Ishikawa (cell line): ENCODE results near the gene PRR4.

ENCODE experiments used
- CEBPB ChIP-seq: IDR thresholded peaks from 2 replicates; pipeline ENCODE4 v1.6.1; 2012
- CREB1 ChIP-seq: IDR thresholded peaks from 2 replicates; pipeline ENCODE4 v1.6.1; 2012; ENCODE audit warnings: low read depth
- EGR1 ChIP-seq: IDR thresholded peaks from 2 replicates; pipeline ENCODE4 v1.6.1; 2012
- EP300 ChIP-seq: IDR thresholded peaks from 2 replicates; pipeline ENCODE4 v1.6.1; 2012; ENCODE audit warnings: borderline replicate concordance
- FOXM1 ChIP-seq: IDR thresholded peaks from 2 replicates; pipeline ENCODE4 v1.6.1; 2012; ENCODE audit warnings: low read depth, borderline replicate concordance
- NFIC ChIP-seq: IDR thresholded peaks from 2 replicates; pipeline ENCODE4 v1.6.1; 2012
- RAD21 ChIP-seq: IDR thresholded peaks from 2 replicates; pipeline ENCODE4 v1.6.1; 2012; ENCODE audit warnings: low read depth
- REST ChIP-seq: IDR thresholded peaks from 2 replicates; pipeline ENCODE4 v1.6.1; 2012; ENCODE audit warnings: low read depth, mild to moderate bottlenecking
- TAF1 ChIP-seq: IDR thresholded peaks from 2 replicates; pipeline ENCODE4 v1.6.1; 2012; ENCODE audit warnings: low read depth, mild to moderate bottlenecking
- TCF12 ChIP-seq: IDR thresholded peaks from 2 replicates; pipeline ENCODE4 v1.6.1; 2012; ENCODE audit warnings: low read depth
- TEAD4 ChIP-seq: IDR thresholded peaks from 2 replicates; pipeline ENCODE4 v1.6.1; 2012
- USF1 ChIP-seq: IDR thresholded peaks from 2 replicates; pipeline ENCODE4 v1.6.1; 2012
- YY1 ChIP-seq: IDR thresholded peaks from 2 replicates; pipeline ENCODE4 v1.6.1; 2012; ENCODE audit warnings: low read depth
- ZBTB7A ChIP-seq: IDR thresholded peaks from 2 replicates; pipeline ENCODE4 v1.6.1; 2012; ENCODE audit warnings: low read depth
- TF ChIP-seq, protein P1 (sequence below): IDR thresholded peaks from 2 replicates; pipeline ENCODE4 v1.6.1; 2012

Gene PRR4

GRCh38 chr12:10873378-10873777, 24.1 kb upstream of the PRR4 start:
- no peak for TF ChIP-seq TCF12
- TF ChIP-seq, protein P1, sequence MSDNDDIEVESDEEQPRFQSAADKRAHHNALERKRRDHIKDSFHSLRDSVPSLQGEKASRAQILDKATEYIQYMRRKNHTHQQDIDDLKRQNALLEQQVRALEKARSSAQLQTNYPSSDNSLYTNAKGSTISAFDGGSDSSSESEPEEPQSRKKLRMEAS: no peak; the same call in 1 of the 2 replicates
- TF ChIP-seq USF1: no peak
- TF ChIP-seq FOXM1: no peak
- no peak for TF ChIP-seq TAF1
- TF ChIP-seq REST: no peak
- 0 out of 2 replicates have a peak, but pooled peaks have one; percentile 44 for TF ChIP-seq CEBPB
- peak; percentile 69 for TF ChIP-seq NFIC
- TF ChIP-seq TEAD4: peak; percentile 78
- TF ChIP-seq EGR1: no peak
- TF ChIP-seq CREB1: no peak
- TF ChIP-seq YY1: peak; percentile 48; the same call in 1 of the 2 replicates
- TF ChIP-seq EP300: no peak
- TF ChIP-seq RAD21: 0 out of 2 replicates have a peak, but pooled peaks have one; percentile 10
- no peak for TF ChIP-seq ZBTB7A

DNA sequence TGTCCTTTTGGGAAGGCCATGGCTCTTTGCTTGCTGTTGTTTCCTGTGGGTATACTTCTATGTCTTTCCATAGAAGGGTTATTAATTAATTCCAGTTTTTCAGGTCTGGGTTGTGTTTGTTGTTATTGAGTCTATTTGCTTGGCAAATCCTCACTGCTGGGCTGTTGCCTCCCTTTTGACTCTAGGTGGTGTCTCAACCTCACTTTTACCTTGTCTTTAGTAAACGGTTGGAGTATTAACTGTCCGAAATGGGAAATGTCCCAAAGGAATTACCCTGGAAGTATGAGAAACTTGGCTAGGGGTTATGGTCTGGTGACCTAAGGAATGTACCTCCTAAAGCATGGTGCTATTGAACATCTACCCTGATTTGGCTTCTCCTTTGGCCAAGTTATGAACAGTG, 18.1 kb upstream of the PRR4 start:
- TF ChIP-seq RAD21 (peak; percentile 64), USF1 (no peak), ZBTB7A (no peak), CREB1 (no peak), YY1 (no peak), EP300 (no peak)

DNA sequence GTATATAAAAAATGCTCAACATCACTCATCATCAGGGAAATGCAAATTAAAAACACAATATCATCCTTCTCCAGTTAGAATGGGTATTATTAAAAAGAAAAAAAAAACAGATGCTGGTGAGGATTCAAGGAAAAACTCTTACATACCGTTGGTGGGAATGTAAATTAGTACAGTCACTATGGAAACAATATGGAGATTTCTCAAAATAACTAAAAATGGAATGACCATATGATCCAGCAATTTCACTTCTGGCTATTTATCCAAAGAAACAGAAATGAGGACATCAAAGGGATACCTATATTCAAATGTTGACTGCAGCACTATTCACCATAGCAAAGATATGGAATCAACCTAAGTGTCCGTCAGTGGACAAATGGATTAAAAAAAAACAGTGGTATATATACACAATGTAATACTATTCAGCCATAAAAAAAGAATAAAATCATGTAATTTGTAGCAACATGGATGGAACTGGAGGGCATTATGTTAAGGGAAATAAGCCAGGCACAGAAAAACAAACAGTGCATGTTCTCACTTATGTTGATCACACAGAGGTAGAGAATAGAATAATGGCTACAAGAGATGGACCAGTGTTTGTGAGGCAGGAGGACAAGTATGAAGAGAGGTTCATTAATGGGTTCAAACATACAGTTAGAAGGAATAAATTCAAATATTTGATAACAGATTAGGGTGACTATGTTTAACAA, 14.4 kb upstream of the PRR4 start:
- TF ChIP-seq REST: no peak
- no peak for TF ChIP-seq CREB1
- TF ChIP-seq USF1: no peak
- TF ChIP-seq EGR1: no peak
- TF ChIP-seq TEAD4: no peak
- no peak for TF ChIP-seq YY1
- no peak for TF ChIP-seq ZBTB7A
- no peak for TF ChIP-seq NFIC
- TF ChIP-seq TAF1: no peak
- no peak for TF ChIP-seq TCF12
- TF ChIP-seq EP300: no peak
- TF ChIP-seq, protein P1: no peak
- TF ChIP-seq FOXM1: no peak
- TF ChIP-seq RAD21: no peak
- TF ChIP-seq CEBPB: no peak

- TF ChIP-seq CEBPB (no peak), CREB1 (no peak), EP300 (no peak), ZBTB7A (no peak), EGR1 (no peak), FOXM1 (no peak), NFIC (no peak), USF1 (no peak), TAF1 (no peak), TEAD4 (no peak), YY1 (no peak), TCF12 (no peak), RAD21 (no peak), REST (no peak)
- TF ChIP-seq, protein P1: no peak
Observed at GRCh38 chr12:10861366-10861765, 12.1 kb upstream of the PRR4 start.
